ENCODE measurements around the gene E2F2. TPM values are rescaled to one million over a fixed set of nuclear protein-coding genes. Genes with fewer than 3 reads are reported as not detected.

E2F2 gene
- total and polyA plus RNA-seq, 2 of the 13 experiments (the other 11 are each of a cell fraction or from before 2014, with no cell fraction given): 0.65 to 6.6 TPM

DNA sequence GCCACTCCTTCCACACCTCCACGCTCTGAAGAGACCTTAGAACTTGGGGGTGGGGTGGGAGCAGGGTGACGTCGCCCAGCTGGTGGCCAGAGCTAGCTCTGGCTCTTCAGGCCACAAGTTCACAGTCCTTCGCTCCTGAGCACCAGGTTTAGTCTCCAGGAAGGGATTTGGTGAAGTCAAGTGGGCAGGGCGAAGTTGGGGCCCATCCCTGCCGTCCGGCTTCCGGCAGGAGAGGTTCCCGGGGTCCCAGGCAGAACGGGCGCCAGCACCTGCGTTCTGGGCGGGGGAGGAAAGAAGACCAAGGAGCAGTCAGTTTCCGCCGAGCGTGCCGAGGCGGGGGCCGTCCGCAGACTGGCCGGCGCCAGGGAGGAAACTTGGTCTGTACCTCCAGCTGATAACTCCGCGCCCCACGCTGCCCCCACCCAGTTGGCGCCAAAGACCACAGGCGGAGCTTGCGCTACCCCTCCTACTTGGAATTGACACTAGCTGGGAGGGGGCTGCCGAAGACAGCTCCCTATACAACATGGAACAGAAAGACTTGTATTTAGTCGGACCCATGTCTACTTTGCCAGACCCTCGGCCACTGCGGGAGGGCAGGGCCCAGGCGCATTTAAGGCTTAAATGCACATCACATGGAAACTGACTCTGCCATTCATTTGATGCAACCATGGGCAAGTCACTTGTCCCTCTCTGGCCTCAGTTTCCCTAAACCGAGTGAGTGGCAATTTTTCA lies 27.3 kb upstream of the E2F2 start (continued):
- TF ChIP-seq, protein P1, sequence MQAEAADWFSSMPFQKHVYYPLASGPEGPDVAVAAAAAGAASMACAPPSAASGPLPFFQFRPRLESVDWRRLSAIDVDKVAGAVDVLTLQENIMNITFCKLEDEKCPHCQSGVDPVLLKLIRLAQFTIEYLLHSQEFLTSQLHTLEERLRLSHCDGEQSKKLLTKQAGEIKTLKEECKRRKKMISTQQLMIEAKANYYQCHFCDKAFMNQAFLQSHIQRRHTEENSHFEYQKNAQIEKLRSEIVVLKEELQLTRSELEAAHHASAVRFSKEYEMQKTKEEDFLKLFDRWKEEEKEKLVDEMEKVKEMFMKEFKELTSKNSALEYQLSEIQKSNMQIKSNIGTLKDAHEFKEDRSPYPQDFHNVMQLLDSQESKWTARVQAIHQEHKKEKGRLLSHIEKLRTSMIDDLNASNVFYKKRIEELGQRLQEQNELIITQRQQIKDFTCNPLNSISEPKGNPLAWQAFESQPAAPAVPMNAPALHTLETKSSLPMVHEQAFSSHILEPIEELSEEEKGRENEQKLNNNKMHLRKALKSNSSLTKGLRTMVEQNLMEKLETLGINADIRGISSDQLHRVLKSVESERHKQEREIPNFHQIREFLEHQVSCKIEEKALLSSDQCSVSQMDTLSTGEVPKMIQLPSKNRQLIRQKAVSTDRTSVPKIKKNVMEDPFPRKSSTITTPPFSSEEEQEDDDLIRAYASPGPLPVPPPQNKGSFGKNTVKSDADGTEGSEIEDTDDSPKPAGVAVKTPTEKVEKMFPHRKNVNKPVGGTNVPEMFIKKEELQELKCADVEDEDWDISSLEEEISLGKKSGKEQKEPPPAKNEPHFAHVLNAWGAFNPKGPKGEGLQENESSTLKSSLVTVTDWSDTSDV (CRISPR knock-in tag; IDR thresholded peaks at IDR 0.05): no peak
- peak; percentile 77 for TF ChIP-seq SAP130 (CRISPR knock-in tag; IDR thresholded peaks at IDR 0.05; ENCODE audit: low read depth)
- TF ChIP-seq, protein P2, sequence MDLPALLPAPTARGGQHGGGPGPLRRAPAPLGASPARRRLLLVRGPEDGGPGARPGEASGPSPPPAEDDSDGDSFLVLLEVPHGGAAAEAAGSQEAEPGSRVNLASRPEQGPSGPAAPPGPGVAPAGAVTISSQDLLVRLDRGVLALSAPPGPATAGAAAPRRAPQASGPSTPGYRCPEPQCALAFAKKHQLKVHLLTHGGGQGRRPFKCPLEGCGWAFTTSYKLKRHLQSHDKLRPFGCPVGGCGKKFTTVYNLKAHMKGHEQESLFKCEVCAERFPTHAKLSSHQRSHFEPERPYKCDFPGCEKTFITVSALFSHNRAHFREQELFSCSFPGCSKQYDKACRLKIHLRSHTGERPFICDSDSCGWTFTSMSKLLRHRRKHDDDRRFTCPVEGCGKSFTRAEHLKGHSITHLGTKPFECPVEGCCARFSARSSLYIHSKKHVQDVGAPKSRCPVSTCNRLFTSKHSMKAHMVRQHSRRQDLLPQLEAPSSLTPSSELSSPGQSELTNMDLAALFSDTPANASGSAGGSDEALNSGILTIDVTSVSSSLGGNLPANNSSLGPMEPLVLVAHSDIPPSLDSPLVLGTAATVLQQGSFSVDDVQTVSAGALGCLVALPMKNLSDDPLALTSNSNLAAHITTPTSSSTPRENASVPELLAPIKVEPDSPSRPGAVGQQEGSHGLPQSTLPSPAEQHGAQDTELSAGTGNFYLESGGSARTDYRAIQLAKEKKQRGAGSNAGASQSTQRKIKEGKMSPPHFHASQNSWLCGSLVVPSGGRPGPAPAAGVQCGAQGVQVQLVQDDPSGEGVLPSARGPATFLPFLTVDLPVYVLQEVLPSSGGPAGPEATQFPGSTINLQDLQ (CRISPR knock-in tag; IDR thresholded peaks at IDR 0.05): peak; percentile 82
- TF ChIP-seq HDAC1 (CRISPR knock-in tag; IDR thresholded peaks at IDR 0.05): peak; percentile 78
- 0 out of 2 replicates have a peak, but pooled peaks have one; percentile 43 for TF ChIP-seq FOXM1 (CRISPR knock-in tag; IDR thresholded peaks at IDR 0.05)
- TF ChIP-seq NKX3-1 (CRISPR knock-in tag; IDR thresholded peaks at IDR 0.05): peak; percentile 52; the same call in 1 of the 2 replicates
- TF ChIP-seq ZNF879 (CRISPR knock-in tag; IDR thresholded peaks at IDR 0.05): peak; percentile 72; the same call in 1 of the 2 replicates
- TF ChIP-seq, protein P3, sequence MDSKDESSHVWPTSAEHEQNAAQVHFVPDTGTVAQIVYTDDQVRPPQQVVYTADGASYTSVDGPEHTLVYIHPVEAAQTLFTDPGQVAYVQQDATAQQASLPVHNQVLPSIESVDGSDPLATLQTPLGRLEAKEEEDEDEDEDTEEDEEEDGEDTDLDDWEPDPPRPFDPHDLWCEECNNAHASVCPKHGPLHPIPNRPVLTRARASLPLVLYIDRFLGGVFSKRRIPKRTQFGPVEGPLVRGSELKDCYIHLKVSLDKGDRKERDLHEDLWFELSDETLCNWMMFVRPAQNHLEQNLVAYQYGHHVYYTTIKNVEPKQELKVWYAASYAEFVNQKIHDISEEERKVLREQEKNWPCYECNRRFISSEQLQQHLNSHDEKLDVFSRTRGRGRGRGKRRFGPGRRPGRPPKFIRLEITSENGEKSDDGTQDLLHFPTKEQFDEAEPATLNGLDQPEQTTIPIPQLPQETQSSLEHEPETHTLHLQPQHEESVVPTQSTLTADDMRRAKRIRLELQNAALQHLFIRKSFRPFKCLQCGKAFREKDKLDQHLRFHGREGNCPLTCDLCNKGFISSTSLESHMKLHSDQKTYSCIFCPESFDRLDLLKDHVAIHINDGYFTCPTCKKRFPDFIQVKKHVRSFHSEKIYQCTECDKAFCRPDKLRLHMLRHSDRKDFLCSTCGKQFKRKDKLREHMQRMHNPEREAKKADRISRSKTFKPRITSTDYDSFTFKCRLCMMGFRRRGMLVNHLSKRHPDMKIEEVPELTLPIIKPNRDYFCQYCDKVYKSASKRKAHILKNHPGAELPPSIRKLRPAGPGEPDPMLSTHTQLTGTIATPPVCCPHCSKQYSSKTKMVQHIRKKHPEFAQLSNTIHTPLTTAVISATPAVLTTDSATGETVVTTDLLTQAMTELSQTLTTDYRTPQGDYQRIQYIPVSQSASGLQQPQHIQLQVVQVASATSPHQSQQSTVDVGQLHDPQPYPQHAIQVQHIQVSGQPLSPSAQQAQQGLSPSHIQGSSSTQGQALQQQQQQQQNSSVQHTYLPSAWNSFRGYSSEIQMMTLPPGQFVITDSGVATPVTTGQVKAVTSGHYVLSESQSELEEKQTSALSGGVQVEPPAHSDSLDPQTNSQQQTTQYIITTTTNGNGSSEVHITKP (CRISPR knock-in tag; IDR thresholded peaks at IDR 0.05; ENCODE audit: low read depth): peak; percentile 95
- TF ChIP-seq ZNF768 (CRISPR knock-in tag; IDR thresholded peaks at IDR 0.05): peak; percentile 72; the same call in 1 of the 2 replicates
- peak; percentile 82; the same call in 1 of the 2 replicates for TF ChIP-seq MEIS1 (CRISPR knock-in tag; IDR thresholded peaks at IDR 0.05; ENCODE audit: borderline replicate concordance)
- TF ChIP-seq ZFY (CRISPR knock-in tag; IDR thresholded peaks at IDR 0.05): peak; percentile 20; the same call in 1 of the 2 replicates
- TF ChIP-seq ARNT2 (CRISPR knock-in tag; IDR thresholded peaks at IDR 0.05; ENCODE audit: low read depth): peak; percentile 80
- TF ChIP-seq SSRP1 (CRISPR knock-in tag; IDR thresholded peaks at IDR 0.05): no peak
- TF ChIP-seq NCOA2 (CRISPR knock-in tag; IDR thresholded peaks at IDR 0.05): peak; percentile 86
- TF ChIP-seq ZNF264 (CRISPR knock-in tag; IDR thresholded peaks at IDR 0.05): no peak
- no peak for TF ChIP-seq MAFG (CRISPR knock-in tag; IDR thresholded peaks at IDR 0.05)
- TF ChIP-seq, protein P4, sequence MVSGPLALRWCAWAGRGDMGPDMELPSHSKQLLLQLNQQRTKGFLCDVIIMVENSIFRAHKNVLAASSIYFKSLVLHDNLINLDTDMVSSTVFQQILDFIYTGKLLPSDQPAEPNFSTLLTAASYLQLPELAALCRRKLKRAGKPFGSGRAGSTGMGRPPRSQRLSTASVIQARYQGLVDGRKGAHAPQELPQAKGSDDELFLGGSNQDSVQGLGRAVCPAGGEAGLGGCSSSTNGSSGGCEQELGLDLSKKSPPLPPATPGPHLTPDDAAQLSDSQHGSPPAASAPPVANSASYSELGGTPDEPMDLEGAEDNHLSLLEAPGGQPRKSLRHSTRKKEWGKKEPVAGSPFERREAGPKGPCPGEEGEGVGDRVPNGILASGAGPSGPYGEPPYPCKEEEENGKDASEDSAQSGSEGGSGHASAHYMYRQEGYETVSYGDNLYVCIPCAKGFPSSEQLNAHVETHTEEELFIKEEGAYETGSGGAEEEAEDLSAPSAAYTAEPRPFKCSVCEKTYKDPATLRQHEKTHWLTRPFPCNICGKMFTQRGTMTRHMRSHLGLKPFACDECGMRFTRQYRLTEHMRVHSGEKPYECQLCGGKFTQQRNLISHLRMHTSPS (CRISPR knock-in tag; IDR thresholded peaks at IDR 0.05; ENCODE audit: low read depth): peak; percentile 63; the same call in 1 of the 2 replicates
- peak; percentile 83 for TF ChIP-seq ZBTB7B (CRISPR knock-in tag; IDR thresholded peaks at IDR 0.05)
- peak; percentile 47 for TF ChIP-seq THAP11 (CRISPR knock-in tag; IDR thresholded peaks at IDR 0.05)
- no peak for TF ChIP-seq ZNF207 (IDR thresholded peaks at IDR 0.05; ENCODE audit: borderline replicate concordance)

Measured in HepG2 (cell line).